ENCODE results near the gene MX1. TPM values are rescaled to one million over a fixed set of nuclear protein-coding genes. Genes with fewer than 3 reads are reported as not detected.
A peak's percentile ranks its signal among the peaks of the same experiment; 100 is the strongest.

MX1 gene
- total RNA-seq, 1 donor from 2014 or later, result 16.7 TPM

- H3K9me3 ChIP-seq, result no peaks in the 10 kb centered on the region
- no peak for TF ChIP-seq POLR2A (IDR thresholded peaks at IDR 0.05)
- TF ChIP-seq CTCF (IDR thresholded peaks at IDR 0.05), result no peak
- no peak for TF ChIP-seq POLR2AphosphoS5 (IDR thresholded peaks at IDR 0.05; ENCODE audit: insufficient read depth in 1 of 2, low read depth in 1 of 2)
- H3K4me1 ChIP-seq, result peaks cover 12% of the 10 kb centered on the region
- H3K4me3 ChIP-seq, result peak overlapping the region; percentile 52 to 67
- intact Hi-C loops (cut with DNase I), result no loop called here
- H3K27ac ChIP-seq, result peak overlapping the region; percentile 56
- H3K36me3 ChIP-seq, result peaks cover 0 to 2% of the 10 kb centered on the region in 2 donors
- peak in 1 of 2 donors; percentile 83 for DNase-seq (ENCODE audit: extremely low spot score in 2 of 2)
- H3K27me3 ChIP-seq, result no peaks in the 10 kb centered on the region
These were observed 801 bp downstream of the MX1 start for GRCh38 chr21:41426676-41427404.

DNA sequence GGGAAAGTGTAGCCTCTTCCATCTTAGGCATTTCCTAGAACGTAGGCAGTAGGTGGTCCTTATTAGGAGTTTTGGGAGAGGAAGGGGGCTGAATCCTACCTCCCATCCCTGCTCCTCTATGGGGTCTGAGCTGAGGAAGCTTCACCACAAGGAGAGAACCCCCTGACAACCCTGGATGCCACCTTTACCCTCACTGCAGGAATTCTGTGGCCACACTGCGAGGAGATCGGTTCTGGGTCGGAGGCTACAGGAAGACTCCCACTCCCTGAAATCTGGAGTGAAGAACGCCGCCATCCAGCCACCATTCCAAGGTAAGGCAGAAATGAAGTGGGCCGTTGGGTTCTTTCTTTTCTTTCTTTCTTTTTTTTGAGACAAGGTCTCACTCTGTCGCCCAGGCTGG is 1.5 kb downstream of the MX1 start:
- Histone ChIP-seq H3K4me1 (peaks cover 7% of the 10 kb centered on the region), H3K4me3 (no peak overlapping the region), H3K27ac (no peak overlapping the region), H3K9me3 (no peaks in the 10 kb centered on the region), H3K27me3 (no peaks in the 10 kb centered on the region), H3K36me3 (peaks cover 0 to 10% of the 10 kb centered on the region in 2 donors)
- DNase-seq (ENCODE audit: extremely low spot score in 2 of 2), result peak in 1 of 2 donors; percentile 85
- intact Hi-C loops (cut with DNase I), result no loop called here
- TF ChIP-seq CTCF (IDR thresholded peaks at IDR 0.05), result no peak
- no peak for TF ChIP-seq POLR2AphosphoS5 (IDR thresholded peaks at IDR 0.05; ENCODE audit: insufficient read depth in 1 of 2, low read depth in 1 of 2)
- no peak for TF ChIP-seq POLR2A (IDR thresholded peaks at IDR 0.05)

GRCh38 chr21:41428311-41428710 is 2.3 kb downstream of the MX1 start:
- intact Hi-C loops (cut with DNase I), result no loop called here
- Histone ChIP-seq H3K4me1 (peaks cover 7% of the 10 kb centered on the region), H3K27ac (no peak overlapping the region), H3K27me3 (no peaks in the 10 kb centered on the region), H3K9me3 (no peaks in the 10 kb centered on the region), H3K36me3 (peaks cover 0 to 17% of the 10 kb centered on the region in 2 donors), H3K4me3 (no peak overlapping the region)
- TF ChIP-seq CTCF (IDR thresholded peaks at IDR 0.05) (no peak), POLR2AphosphoS5 (IDR thresholded peaks at IDR 0.05; ENCODE audit: insufficient read depth in 1 of 2, low read depth in 1 of 2) (no peak), POLR2A (IDR thresholded peaks at IDR 0.05) (no peak)
- peak in 1 of 2 donors; percentile 52 for DNase-seq (ENCODE audit: extremely low spot score in 2 of 2)

GRCh38 chr21:41428847-41429246 is 2.8 kb downstream of the MX1 start:
- Histone ChIP-seq H3K27me3 (no peaks in the 10 kb centered on the region), H3K36me3 (peaks cover 0 to 23% of the 10 kb centered on the region in 2 donors), H3K4me1 (peaks cover 7% of the 10 kb centered on the region), H3K27ac (no peak overlapping the region), H3K4me3 (no peak overlapping the region), H3K9me3 (no peaks in the 10 kb centered on the region)
- DNase-seq (ENCODE audit: extremely low spot score in 2 of 2), result peak in 1 of 2 donors; percentile 67
- intact Hi-C loops (cut with DNase I), result no loop called here
- TF ChIP-seq POLR2AphosphoS5 (IDR thresholded peaks at IDR 0.05; ENCODE audit: insufficient read depth in 1 of 2, low read depth in 1 of 2) (no peak), CTCF (IDR thresholded peaks at IDR 0.05) (no peak)

GRCh38 chr21:41429305-41429704 is 3.3 kb downstream of the MX1 start:
- Histone ChIP-seq H3K4me1 (peaks cover 7% of the 10 kb centered on the region), H3K27ac (no peak overlapping the region), H3K36me3 (peaks cover 0 to 26% of the 10 kb centered on the region in 2 donors), H3K27me3 (no peaks in the 10 kb centered on the region), H3K4me3 (no peak overlapping the region), H3K9me3 (no peaks in the 10 kb centered on the region)
- intact Hi-C loops (cut with DNase I), result no loop called here
- TF ChIP-seq POLR2AphosphoS5 (IDR thresholded peaks at IDR 0.05; ENCODE audit: insufficient read depth in 1 of 2, low read depth in 1 of 2) (no peak), POLR2A (IDR thresholded peaks at IDR 0.05) (no peak), CTCF (IDR thresholded peaks at IDR 0.05) (no peak)
- DNase-seq (ENCODE audit: extremely low spot score in 2 of 2), result peak in 1 of 2 donors; percentile 56
